ENCODE measurements around the gene ADCY2.

DNA sequence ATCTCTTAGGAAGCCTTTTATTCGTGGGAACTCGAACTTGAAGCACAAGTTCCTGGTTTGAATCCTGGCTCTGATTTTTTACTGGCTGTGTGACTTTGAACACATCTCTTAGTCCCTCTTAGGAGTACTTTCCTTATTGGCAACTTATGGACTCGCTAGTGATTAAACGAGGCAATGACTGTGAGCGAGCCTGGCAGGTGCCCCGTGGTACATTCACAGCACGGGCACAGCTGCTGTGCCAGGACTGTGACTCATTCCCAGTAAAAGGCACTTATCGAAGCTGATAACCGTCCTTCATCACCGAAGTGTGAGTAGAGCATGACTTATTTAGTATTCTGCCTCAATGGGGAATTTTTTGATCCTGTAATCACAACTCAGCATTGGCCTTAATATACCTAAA is 432.3 kb downstream of the ADCY2 start:
- TF ChIP-seq POLR2A (IDR thresholded peaks at IDR 0.05; ENCODE audit: low read length), result no peak
- TF ChIP-seq GATA1 (IDR thresholded peaks at IDR 0.05; ENCODE audit: low read depth, low read length), result no peak
